HG03108 (cell line): Measurements from ENCODE around the gene HS6ST3.
"Not testable (repeated sequence)": the region's sequence is repeated elsewhere in the genome, so short reads cannot be mapped to it uniquely, and the experiment has no call there.

Experiments used
- ATAC-seq: cut with Tn5 transposase; IDR thresholded peaks from one replicate; pipeline ENCODE4 v1.9.1; 2021; ENCODE audit warnings: moderate library complexity; ENCODE audit not compliant: unreplicated experiment

HS6ST3 gene

GRCh38 chr13:96426167-96426566 lies 336.3 kb downstream of the HS6ST3 start:
- no peak for ATAC-seq

- ATAC-seq = no peak
Measured at GRCh38 chr13:96428911-96429310, 339.0 kb downstream of the HS6ST3 start.

GRCh38 chr13:96431044-96431581 lies 341.2 kb downstream of the HS6ST3 start:
- ATAC-seq = no peak

- ATAC-seq = no peak
Measured at GRCh38 chr13:96444676-96445075, 354.8 kb downstream of the HS6ST3 start.

- no peak for ATAC-seq
Measured at GRCh38 chr13:96449920-96450319, 360.0 kb downstream of the HS6ST3 start.

- no peak for ATAC-seq
Measured at GRCh38 chr13:96450326-96451020, 360.6 kb downstream of the HS6ST3 start.

GRCh38 chr13:96454466-96454865 lies 364.6 kb downstream of the HS6ST3 start:
- ATAC-seq = no peak

GRCh38 chr13:96460609-96461008 lies 370.7 kb downstream of the HS6ST3 start:
- ATAC-seq = no peak

GRCh38 chr13:96473526-96474180 lies 383.7 kb downstream of the HS6ST3 start:
- ATAC-seq = no peak

- no peak for ATAC-seq
Measured at GRCh38 chr13:96474181-96474557, 384.3 kb downstream of the HS6ST3 start.

- no peak for ATAC-seq
Measured at GRCh38 chr13:96475103-96475502, 385.2 kb downstream of the HS6ST3 start.

GRCh38 chr13:96481482-96481881 lies 391.6 kb downstream of the HS6ST3 start:
- no peak for ATAC-seq

GRCh38 chr13:96490496-96490989 lies 400.6 kb downstream of the HS6ST3 start:
- ATAC-seq = no peak

GRCh38 chr13:96491103-96491502 lies 401.2 kb downstream of the HS6ST3 start:
- no peak for ATAC-seq

GRCh38 chr13:96492766-96493165 lies 402.9 kb downstream of the HS6ST3 start:
- ATAC-seq = no peak

GRCh38 chr13:96499656-96500055 lies 409.7 kb downstream of the HS6ST3 start:
- ATAC-seq = no peak

GRCh38 chr13:96500953-96501352 lies 411.0 kb downstream of the HS6ST3 start:
- ATAC-seq = no peak

GRCh38 chr13:96503481-96503880 lies 413.6 kb downstream of the HS6ST3 start:
- no peak for ATAC-seq

- ATAC-seq = no peak
Measured at GRCh38 chr13:96511587-96511986, 421.7 kb downstream of the HS6ST3 start.

- no peak for ATAC-seq
Measured at GRCh38 chr13:96519380-96519779, 429.5 kb downstream of the HS6ST3 start.

GRCh38 chr13:96524398-96525020 lies 434.6 kb downstream of the HS6ST3 start:
- not testable (repeated sequence) for ATAC-seq

GRCh38 chr13:96525715-96526114 lies 435.8 kb downstream of the HS6ST3 start:
- no peak for ATAC-seq
